ENCODE results near the gene MTARC1. TPM values are rescaled to one million over a fixed set of nuclear protein-coding genes. Genes with fewer than 3 reads are reported as not detected.

MTARC1 gene
- total RNA-seq, 1 donor from 2014 or later = 28.6 TPM

GRCh38 chr1:220798338-220798737, 11.6 kb downstream of the MTARC1 start:
- DNase-seq (ENCODE audit: low spot score) (no peak), ATAC-seq (no peak)
- intact Hi-C loops (cut with DNase I) = no loop called here

DNA sequence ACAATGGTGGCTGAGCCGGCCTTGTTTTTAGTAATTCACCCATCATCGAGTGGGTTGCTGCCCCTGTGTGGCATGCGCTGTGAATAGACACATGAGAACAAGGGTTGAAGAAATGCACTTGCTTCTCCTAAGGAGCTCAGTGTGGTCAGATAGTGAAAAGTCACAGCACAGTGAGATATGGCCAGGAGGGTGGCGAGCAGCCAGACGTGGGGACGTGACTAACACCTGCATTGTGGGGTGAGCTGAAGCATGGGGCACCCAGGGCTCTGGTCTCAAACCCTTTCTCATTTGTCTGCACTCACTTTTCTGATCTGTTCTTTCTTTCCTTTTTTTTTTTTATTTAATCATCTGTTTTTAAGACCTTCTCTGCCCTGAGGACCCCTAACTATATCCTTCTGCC, 13.5 kb downstream of the MTARC1 start:
- DNase-seq (ENCODE audit: low spot score) = no peak
- intact Hi-C loops (cut with DNase I) = no loop called here
- no peak for ATAC-seq

DNA sequence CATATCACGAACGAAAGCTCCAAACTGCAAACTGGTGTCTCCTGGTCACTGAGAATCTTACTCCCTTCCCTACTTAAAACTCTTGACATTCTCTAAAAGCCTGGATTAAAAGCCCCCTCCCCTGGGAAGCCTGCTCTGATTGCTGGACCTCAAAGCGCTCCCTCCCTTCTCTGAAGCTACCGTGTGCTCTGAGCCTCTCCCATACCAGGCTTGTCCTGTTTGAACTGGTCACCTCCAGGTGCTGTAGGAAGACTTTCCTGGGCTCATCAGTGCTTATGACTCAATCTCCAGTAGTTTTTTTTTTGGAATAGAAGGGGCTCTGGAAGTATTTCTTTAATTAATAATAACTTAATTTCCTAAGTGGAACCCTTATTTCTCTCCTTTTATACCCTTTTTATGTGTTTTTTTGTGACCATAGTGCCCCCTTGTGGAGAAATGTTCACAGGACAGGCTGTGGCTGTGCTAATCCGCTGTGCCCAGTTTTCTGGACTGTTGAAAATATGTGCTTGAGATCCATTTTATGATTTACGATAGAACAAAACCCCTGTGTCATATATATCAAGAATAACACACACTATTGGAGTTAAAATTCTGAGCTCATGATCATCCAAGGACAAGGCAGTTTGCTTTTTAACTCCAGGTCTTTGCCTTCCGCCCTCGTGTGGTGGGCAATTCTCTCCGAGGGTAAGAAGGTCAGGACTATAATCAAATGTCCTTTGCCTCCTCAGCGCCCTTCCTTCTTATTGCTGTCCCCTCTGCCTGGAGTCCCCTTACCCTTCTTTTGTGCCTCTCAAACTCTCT, 16.9 kb downstream of the MTARC1 start:
- intact Hi-C loops (cut with DNase I) = no loop called here

DNA sequence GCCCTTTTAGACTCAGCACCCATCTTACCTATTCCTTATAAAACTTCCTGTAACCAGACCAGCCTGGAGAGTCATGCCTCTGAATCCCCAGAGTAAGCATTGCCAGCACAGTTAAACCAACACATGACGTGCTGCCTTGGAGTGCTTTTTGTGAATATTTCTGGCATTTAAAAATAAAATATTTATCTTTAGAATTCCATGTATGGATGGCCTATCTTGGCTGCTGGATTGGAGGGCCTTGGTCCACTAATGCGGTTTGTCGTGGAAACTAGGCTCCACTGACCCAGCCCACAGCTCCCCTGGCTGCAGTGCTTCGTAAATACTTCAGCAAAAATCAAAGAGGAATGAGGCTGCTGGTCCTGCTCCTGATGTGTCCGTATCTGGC, 17.5 kb downstream of the MTARC1 start:
- ATAC-seq (no peak), DNase-seq (ENCODE audit: low spot score) (no peak)
- intact Hi-C loops (cut with DNase I) = no loop called here

More for the DNA sequence above, 16.9 kb downstream of the MTARC1 start:
- ATAC-seq = peak; percentile 50
- DNase-seq (ENCODE audit: low spot score) = no peak

GRCh38 chr1:220806408-220806807, 19.7 kb downstream of the MTARC1 start:
- intact Hi-C loops (cut with DNase I) = no loop called here
- no peak for ATAC-seq
- no peak for DNase-seq (ENCODE audit: low spot score)

- intact Hi-C loops (cut with DNase I) = no loop called here
- ATAC-seq (no peak), DNase-seq (ENCODE audit: low spot score) (no peak)
These were observed 21.0 kb downstream of the MTARC1 start for GRCh38 chr1:220807726-220808125.

DNA sequence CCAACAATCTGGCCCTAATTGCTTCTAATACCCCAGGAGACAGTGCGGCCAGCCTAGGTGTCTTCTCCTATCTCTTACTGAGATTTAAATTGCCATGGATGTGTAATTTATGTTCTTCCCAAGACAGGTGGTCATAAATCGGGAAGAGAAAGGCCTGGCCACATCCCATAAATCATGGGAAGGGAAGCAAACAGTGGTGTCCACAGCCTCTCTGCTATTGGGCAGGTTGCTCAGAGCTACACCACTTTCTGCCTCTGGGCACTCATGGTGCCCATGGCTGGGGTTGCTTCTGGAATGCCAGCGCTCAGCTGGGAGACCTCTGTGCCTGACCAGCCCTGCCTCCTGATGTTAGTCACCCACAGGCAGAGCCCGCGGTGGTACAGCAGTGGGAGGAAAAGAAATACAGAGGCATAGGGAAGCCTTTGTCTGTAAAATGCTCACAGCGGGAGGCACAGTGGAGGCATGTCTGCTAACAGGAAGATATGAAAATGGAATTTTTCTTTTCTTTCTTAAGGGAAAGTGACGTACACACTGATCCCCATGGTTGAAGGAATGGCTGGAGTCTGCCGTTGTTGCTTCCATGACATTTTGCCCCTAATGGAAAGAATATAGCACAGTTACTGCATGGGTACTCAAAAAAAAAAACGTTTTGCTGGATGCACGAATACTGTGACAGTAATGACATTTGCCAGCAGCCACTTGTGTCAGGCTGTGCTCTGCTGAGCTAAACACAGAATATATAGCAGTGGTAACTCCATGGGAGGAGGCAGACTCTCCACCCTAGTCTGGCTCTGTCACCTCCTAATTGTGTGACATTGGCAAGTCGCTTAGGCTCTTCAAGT, 21.9 kb downstream of the MTARC1 start:
- ATAC-seq (peak; percentile 58), DNase-seq (ENCODE audit: low spot score) (no peak)
- intact Hi-C loops (cut with DNase I) = no loop called here

DNA sequence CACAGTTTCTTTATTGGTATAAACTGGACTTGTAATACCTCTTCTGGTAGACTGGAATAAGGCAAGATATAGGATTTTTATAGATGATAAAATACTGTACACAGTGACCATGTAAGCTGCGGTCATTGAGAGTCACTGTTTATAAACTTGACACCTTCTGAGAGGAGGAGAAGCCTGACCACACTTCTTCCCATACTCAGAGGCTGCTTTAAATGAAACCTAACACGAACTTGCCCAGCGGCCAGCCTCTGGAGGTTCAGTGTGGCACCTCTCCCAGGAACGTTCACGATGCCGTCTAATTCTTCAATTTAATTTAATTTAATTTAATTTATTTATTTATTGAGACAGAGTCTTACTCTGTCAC, 22.5 kb downstream of the MTARC1 start:
- ATAC-seq (no peak), DNase-seq (ENCODE audit: low spot score) (no peak)
- intact Hi-C loops (cut with DNase I) = no loop called here

GRCh38 chr1:220809704-220810103, 23.0 kb downstream of the MTARC1 start:
- DNase-seq (ENCODE audit: low spot score) = no peak
- intact Hi-C loops (cut with DNase I) = no loop called here
- ATAC-seq = no peak

- intact Hi-C loops (cut with DNase I) = no loop called here
- ATAC-seq (peak; percentile 87), DNase-seq (ENCODE audit: low spot score) (peak; percentile 88)
These were observed 23.5 kb downstream of the MTARC1 start for GRCh38 chr1:220810179-220810653.

DNA sequence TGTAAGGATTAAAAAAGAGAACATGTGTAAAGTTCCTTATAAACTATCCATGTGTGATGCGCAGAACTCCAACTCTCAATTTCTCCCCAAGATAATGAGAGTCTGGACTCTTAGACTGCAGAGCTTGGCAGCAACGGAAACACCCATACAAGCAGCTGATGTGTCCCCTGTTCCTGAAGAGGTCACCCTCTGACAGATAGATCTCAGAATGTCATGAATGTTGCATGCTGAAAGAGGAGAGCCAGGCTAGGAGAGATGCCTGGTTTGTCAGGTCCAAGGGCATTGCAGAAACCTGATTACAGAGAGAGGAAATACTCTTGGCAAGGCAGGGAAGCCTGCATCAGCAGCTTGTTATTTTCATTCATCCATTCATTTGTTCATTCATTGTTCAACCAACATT, 24.2 kb downstream of the MTARC1 start:
- intact Hi-C loops (cut with DNase I) = no loop called here
- ATAC-seq (no peak), DNase-seq (ENCODE audit: low spot score) (no peak)

DNA sequence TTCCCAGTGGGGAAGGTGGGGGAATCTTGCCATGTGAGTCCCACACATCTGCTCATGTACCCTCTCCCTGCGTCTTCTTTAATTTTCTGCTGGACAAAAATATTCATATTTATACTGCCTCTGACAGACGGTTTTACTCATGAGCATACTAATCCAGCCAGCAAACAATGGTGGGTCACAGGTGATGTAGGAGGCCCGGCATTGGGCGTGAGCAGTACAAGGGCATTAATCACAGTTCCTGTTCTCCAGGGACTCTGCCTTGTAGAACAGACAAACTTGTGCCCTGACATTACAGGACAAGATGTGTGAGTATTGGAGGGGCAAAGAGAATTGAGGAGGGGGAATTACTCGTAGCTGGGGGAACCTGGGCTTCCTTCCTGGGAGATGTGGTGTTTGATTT, 25.0 kb downstream of the MTARC1 start:
- intact Hi-C loops (cut with DNase I) = no loop called here
- ATAC-seq = no peak
- DNase-seq (ENCODE audit: low spot score) = no peak

DNA sequence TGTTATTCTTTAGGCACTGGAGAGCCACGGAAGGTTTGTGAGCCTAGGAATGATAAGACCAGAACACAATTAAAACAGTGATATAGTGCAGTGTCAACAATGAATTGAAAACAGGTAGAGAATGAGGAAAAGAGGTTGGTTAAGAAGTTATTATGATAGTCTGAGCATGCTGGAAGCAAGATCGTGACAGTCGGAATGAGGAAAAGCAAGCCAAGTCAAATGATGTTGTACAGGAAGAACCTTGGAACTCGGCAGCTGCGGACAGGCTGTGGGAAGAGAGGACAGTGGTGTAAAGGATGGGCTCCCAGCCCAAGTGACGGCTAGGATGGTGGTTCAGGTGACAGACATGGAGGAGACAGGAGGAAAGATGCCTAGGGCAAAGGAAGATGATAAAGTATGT, 25.6 kb downstream of the MTARC1 start:
- ATAC-seq = no peak
- DNase-seq (ENCODE audit: low spot score) = no peak
- intact Hi-C loops (cut with DNase I) = no loop called here

DNA sequence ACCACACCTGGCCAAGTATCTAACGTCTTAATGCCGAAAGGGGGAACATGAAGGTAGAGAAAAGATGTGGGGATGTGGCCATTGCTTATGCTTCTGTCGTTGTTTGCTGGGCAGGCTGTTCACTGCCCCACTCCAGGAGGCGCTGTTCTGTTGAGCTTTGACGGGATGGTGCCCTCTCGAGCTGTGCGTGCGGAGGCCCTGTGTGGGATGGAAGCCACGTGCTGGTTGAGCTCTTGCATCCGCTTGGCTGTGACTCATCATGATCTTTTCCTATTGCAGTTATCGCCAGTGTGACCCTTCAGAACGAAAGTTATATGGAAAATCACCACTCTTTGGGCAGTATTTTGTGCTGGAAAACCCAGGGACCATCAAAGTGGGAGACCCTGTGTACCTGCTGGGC, 26.3 kb downstream of the MTARC1 start:
- no peak for ATAC-seq
- intact Hi-C loops (cut with DNase I) = no loop called here
- no peak for DNase-seq (ENCODE audit: low spot score)

DNA sequence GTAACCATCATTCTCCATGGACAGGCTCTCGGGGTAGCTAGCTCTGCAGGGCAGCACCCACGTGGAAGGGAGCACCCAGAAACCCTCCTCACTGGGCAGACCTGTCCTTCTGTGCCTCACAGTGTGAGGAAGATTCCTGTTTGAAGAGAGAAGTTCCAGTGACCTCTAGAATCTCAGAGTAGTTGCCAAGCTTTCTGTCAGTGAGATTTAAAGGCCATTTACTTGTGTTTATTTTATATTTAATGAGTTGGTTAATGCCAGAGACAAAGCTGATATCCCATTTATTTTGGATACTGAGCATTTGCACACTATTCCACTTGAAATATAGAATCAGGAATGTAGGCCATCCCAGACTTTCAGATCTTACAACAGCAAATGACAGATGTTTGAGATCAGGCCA, 28.7 kb downstream of the MTARC1 start:
- no peak for DNase-seq (ENCODE audit: low spot score)
- intact Hi-C loops (cut with DNase I) = no loop called here
- ATAC-seq = no peak

DNA sequence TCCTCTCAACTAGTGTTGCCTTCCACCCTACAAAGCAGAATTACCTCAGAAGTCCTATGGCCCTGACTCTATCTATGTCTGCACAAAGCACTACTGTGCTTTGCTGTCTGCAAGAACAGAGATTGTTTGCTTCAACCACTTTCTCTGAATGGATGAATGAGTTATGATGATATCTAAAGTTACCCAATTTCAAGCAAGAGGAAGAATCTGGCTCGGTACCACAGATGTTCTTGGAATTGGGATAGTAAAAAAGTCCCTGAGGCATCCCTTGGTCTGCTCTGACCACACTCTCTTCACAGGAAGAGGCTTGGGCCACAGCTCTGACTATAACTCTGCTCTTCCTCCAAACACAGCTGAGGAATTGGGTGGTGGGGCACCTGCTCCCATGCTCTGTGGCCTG, 31.2 kb downstream of the MTARC1 start:
- ATAC-seq = peak; percentile 91
- intact Hi-C loops (cut with DNase I) = no loop called here
- no peak for DNase-seq (ENCODE audit: low spot score)

- intact Hi-C loops (cut with DNase I) = no loop called here
- ATAC-seq (peak; percentile 65), DNase-seq (ENCODE audit: low spot score) (no peak)
These were observed 31.9 kb downstream of the MTARC1 start for GRCh38 chr1:220818421-220819173.

DNA sequence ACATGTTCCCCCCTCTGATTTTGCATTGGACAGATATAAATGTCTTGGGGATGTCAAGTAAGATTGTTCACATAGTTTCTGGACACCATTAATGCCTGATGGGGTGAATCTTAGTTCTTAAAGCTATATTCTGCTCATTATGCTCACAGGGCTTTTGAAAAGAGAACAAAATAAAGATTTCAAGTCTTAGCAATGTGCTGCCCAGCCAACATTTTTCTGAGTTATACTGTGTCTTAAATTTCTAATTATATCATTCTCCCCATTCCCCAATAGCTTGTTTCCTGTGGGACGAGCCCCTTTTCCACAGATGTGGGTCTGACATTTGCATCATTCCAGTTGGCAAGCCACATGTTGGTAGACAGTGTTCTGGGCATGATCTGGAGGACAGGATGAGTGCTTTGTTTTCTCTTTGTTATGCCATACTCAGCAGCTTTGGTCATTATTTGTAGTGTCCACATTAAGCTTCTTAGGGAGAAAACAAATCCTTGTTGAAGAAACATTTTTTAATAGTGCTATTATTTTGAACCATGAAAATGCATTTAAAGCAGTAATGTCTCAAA, 32.8 kb downstream of the MTARC1 start:
- intact Hi-C loops (cut with DNase I) = no loop called here
- ATAC-seq (peak; percentile 24), DNase-seq (ENCODE audit: low spot score) (no peak)
